Esophagus muscularis mucosa (tissue), 3 donors: Measurements from ENCODE around the gene RIOK1.

Experiments used
- POLR2A ChIP-seq: fragments of 450-650 bp; IDR thresholded peaks from one replicate; pipeline ENCODE4 v1.6.1; 2017; ENCODE audit warnings: antibody characterized with exemption, moderate library complexity, mild to moderate bottlenecking, low read depth
- TF ChIP-seq, protein P1 (sequence below), 3 experiments: fragments of 200-600 bp in 2 of 3; fragments of 450-650 bp in 1 of 3; sonication (generic) in 2 of 3; IDR thresholded peaks; one replicate each; pipeline ENCODE4 v1.5.1; 2017 to 2019; ENCODE audit warnings: antibody characterized with exemption in 3 of 3, mild to moderate bottlenecking in 2 of 3, moderate library complexity in 1 of 3

DNA sequence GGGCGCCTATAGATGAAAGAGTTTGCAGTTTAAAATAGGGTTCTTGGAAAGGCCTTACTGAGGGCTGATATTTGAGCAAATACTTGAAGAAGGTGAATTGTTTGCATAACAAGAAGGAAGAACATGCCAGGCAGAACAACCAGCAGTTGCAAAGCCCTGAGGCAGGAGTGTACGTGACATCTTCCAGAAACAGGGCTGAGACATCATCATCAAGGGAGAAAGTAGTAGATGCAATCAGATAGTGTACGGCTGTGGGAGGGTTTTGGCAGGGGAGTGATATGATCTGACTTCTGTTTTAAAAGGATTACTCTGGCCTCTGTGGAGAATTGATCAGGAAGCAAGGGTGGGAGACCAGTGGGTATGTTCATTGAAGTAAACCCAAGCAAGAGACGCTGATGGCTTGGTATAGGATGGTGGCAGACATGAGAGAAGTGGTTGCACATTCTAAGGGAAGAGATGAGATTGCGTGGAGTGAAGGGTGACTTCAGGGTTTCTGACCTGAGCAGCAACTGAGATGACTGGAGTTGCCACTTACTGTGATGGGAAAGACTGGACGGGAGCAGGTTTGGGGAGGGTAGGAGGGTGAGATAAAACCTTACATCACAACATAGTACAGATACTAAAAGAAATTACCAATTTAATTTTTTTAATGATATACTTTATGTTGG is 28.8 kb downstream of the RIOK1 start:
- TF ChIP-seq, protein P1, sequence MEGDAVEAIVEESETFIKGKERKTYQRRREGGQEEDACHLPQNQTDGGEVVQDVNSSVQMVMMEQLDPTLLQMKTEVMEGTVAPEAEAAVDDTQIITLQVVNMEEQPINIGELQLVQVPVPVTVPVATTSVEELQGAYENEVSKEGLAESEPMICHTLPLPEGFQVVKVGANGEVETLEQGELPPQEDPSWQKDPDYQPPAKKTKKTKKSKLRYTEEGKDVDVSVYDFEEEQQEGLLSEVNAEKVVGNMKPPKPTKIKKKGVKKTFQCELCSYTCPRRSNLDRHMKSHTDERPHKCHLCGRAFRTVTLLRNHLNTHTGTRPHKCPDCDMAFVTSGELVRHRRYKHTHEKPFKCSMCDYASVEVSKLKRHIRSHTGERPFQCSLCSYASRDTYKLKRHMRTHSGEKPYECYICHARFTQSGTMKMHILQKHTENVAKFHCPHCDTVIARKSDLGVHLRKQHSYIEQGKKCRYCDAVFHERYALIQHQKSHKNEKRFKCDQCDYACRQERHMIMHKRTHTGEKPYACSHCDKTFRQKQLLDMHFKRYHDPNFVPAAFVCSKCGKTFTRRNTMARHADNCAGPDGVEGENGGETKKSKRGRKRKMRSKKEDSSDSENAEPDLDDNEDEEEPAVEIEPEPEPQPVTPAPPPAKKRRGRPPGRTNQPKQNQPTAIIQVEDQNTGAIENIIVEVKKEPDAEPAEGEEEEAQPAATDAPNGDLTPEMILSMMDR (IDR thresholded peaks at IDR 0.05), result no peak
- no peak for TF ChIP-seq POLR2A
